DOHH2 (cell line): ENCODE results near the gene AVPR2.

ENCODE experiments used
- CTCF ChIP-seq: fragments of 200-600 bp; sonication (generic); IDR thresholded peaks from one replicate; pipeline ENCODE4 v1.5.1; 2014; ENCODE audit warnings: antibody characterized with exemption, mild to moderate bottlenecking, low read depth, low read length; ENCODE audit not compliant: poor library complexity, severe bottlenecking
- EZH2phosphoT487 ChIP-seq: fragments of 200-600 bp; sonication (generic); IDR thresholded peaks from 2 replicates; pipeline ENCODE4 v1.6.1; 2017; ENCODE audit warnings: borderline replicate concordance, mild to moderate bottlenecking, antibody characterized with exemption, low read length, moderate library complexity, mixed read lengths

- no peak for TF ChIP-seq CTCF
- no peak for TF ChIP-seq EZH2phosphoT487
Measured at GRCh38 chrX:153939573-153939972, 35.1 kb downstream of the AVPR2 start.
